ENCODE measurements around the gene CCDC74B.
"Not testable (repeated sequence)": the region's sequence is repeated elsewhere in the genome, so short reads cannot be mapped to it uniquely, and the experiment has no call there.

Gene CCDC74B

GRCh38 chr2:130142396-130143265 lies 2.3 kb downstream of the CCDC74B start:
- not testable (repeated sequence) for H3K36me3 ChIP-seq; H3K27me3 ChIP-seq; DNase-seq; H3K4me3 ChIP-seq (ENCODE audit: low read depth, low read length); H3K9me3 ChIP-seq; H3K4me1 ChIP-seq

GRCh38 chr2:130141645-130142370 lies 3.1 kb downstream of the CCDC74B start:
- H3K36me3 ChIP-seq; H3K9me3 ChIP-seq; H3K4me3 ChIP-seq (ENCODE audit: low read depth, low read length); H3K27me3 ChIP-seq; DNase-seq; H3K4me1 ChIP-seq: not testable (repeated sequence)

GRCh38 chr2:130141002-130141401 lies 3.9 kb downstream of the CCDC74B start:
- H3K36me3 ChIP-seq; DNase-seq; H3K27me3 ChIP-seq; H3K4me3 ChIP-seq (ENCODE audit: low read depth, low read length); H3K4me1 ChIP-seq; H3K9me3 ChIP-seq: not testable (repeated sequence)

- H3K36me3 ChIP-seq; H3K9me3 ChIP-seq; DNase-seq; H3K4me1 ChIP-seq; H3K27me3 ChIP-seq; H3K4me3 ChIP-seq (ENCODE audit: low read depth, low read length): not testable (repeated sequence)
These were observed 4.4 kb downstream of the CCDC74B start for GRCh38 chr2:130140516-130140915.

DNA sequence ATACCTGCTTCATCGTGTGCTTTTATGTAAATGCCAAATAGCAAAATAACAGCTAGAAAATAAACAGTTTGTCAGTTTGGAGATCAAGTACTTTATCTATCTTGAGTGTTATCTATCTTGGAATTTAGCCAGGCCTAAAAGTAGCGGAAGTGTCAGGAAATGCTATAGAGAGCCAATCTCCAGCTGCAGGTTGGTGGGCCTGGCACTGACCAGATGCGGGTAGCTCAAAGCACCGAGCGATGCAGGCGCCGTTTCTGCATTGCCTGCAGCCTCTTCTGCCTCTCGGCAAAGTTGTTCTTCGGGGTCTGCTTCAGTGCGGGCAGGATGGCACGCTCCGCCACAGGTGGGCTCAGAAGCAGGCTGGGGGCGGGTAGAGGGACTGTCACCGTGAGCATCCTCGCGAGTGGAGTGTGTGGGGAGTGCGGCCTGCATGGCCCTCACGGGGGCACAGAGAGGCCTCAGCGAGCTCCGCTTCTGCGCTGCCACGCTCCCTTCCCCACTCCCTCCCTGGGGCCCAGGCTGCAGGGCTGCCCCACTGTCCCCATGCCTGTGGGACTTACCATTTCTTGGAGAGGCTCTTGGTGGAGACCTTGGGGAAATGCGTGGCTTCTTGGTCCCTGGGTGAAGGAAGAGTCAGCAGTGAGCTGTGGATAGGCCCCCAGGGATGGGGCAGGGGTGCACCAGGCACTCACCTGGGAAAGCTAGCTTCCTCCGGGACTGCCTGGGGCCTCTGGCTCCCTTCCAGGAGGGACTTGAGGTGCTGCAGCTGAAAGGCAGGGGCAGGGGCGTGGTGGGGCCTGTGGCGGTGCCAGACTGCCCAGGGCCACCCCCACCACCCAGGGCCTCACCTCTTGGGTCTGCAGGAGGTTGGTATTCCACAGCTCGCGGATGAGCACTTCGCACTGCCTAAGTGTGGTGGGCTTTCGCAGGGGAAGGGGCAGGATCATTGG lies 5.3 kb downstream of the CCDC74B start:
- H3K4me1 ChIP-seq; H3K9me3 ChIP-seq; H3K36me3 ChIP-seq; H3K4me3 ChIP-seq (ENCODE audit: low read depth, low read length); H3K27me3 ChIP-seq: not testable (repeated sequence)
- peak; percentile 55 for DNase-seq

- not testable (repeated sequence) for H3K4me1 ChIP-seq; H3K4me3 ChIP-seq (ENCODE audit: low read depth, low read length); H3K9me3 ChIP-seq; H3K27me3 ChIP-seq; H3K36me3 ChIP-seq
- DNase-seq = peak; percentile 76
These were observed 6.1 kb downstream of the CCDC74B start for GRCh38 chr2:130138841-130139251.

- H3K36me3 ChIP-seq; H3K9me3 ChIP-seq; DNase-seq; H3K4me1 ChIP-seq; H3K4me3 ChIP-seq (ENCODE audit: low read depth, low read length); H3K27me3 ChIP-seq: not testable (repeated sequence)
These were observed 6.6 kb downstream of the CCDC74B start for GRCh38 chr2:130138326-130138725.

DNA sequence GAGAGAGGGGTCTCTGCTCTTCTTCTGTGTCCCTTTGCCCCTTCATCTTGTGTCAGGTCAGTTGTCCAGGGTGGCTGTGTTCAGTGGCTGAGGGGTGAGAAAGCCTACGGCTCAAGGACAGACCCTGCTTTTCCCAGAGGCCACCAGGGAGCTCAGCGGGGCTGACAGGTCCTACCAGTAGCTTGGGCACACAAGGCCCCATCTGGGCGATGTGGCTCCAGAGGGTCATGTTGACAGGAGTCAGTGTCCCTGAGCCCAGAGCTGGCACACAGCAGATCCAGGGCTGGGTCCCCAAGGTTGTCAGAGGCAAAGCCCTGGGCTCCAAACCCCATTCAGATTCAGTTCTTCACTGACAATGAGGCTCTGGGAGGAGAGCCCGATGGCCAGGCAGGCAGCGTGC lies 7.8 kb downstream of the CCDC74B start:
- not testable (repeated sequence) for H3K4me1 ChIP-seq

DNA sequence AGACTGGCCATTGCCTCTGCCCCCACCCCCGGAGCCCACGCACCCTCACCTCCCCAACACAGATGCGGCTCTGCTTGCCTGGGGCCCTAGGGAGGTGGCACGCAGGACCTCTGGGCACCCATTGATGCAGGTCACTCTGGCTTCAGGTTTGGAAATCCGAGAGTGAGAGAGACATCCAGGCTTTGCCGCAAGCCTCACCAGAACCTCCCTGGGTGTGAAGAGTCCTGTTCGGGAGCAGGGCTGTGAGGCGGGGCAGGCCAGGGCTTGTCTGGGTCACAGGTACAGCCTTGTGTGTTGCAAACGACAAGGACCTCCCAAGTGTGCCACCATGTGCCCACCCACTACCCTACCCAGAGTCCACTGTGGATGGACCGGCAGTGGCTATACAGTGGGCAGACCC lies 8.4 kb downstream of the CCDC74B start:
- H3K9me3 ChIP-seq; H3K4me3 ChIP-seq (ENCODE audit: low read depth, low read length); H3K36me3 ChIP-seq; DNase-seq; H3K4me1 ChIP-seq; H3K27me3 ChIP-seq: not testable (repeated sequence)

More for the DNA sequence above, 7.8 kb downstream of the CCDC74B start:
- not testable (repeated sequence) for H3K27me3 ChIP-seq; H3K4me3 ChIP-seq (ENCODE audit: low read depth, low read length); H3K36me3 ChIP-seq; DNase-seq; H3K9me3 ChIP-seq

- DNase-seq = no peak
- Histone ChIP-seq H3K9me3 (no peaks in the 10 kb centered on the region), H3K27me3 (no peaks in the 10 kb centered on the region), H3K4me3 (ENCODE audit: low read depth, low read length) (no peak overlapping the region), H3K36me3 (no peaks in the 10 kb centered on the region), H3K4me1 (no peaks in the 10 kb centered on the region)
- TF ChIP-seq, protein P1, sequence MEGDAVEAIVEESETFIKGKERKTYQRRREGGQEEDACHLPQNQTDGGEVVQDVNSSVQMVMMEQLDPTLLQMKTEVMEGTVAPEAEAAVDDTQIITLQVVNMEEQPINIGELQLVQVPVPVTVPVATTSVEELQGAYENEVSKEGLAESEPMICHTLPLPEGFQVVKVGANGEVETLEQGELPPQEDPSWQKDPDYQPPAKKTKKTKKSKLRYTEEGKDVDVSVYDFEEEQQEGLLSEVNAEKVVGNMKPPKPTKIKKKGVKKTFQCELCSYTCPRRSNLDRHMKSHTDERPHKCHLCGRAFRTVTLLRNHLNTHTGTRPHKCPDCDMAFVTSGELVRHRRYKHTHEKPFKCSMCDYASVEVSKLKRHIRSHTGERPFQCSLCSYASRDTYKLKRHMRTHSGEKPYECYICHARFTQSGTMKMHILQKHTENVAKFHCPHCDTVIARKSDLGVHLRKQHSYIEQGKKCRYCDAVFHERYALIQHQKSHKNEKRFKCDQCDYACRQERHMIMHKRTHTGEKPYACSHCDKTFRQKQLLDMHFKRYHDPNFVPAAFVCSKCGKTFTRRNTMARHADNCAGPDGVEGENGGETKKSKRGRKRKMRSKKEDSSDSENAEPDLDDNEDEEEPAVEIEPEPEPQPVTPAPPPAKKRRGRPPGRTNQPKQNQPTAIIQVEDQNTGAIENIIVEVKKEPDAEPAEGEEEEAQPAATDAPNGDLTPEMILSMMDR (IDR thresholded peaks at IDR 0.05; ENCODE audit: low read depth, low read length) = no peak
These were observed 9.0 kb downstream of the CCDC74B start for GRCh38 chr2:130135692-130136541.

DNA sequence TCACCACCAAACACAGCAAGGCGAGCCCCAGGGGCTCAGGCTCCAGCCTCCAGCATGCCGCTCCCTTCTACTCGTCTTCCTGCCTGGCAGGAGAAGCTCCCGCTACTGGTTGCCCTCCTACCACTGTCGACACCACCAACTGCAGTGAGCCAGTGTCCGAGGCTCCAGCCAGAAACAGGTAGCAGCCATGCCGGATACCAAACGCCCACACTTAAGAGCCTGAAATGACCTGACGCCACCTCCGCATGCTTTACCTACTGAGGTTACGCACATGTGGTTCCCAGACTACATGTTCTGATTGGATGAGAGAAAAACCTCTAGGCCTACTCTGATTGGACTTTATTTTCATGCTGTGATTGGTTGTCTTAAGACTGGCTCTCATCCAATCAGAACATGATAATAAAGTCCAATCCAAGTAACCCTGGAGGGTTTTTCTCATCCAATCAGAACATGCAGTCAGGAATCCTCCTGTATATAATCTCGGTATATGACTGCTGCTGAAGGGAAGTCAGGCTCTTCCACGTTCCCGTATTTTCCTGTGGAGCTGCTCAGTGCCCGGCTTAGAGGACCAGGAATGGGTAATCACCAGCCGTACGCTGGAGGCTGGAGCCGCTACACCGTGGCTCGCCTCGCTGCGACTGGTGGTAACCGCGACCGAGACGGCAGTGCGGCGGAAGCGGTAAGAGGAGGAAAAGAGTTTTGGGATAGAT lies 15.6 kb downstream of the CCDC74B start, which contains the start of gene POTEF:
Gene POTEF (minus strand): TSS at position 103 of the 710 bp plus-strand sequence. CDS start 8,707 bp downstream, outside the sequence.
- H3K4me3 ChIP-seq (ENCODE audit: low read depth, low read length); H3K9me3 ChIP-seq; DNase-seq; H3K4me1 ChIP-seq; H3K36me3 ChIP-seq; H3K27me3 ChIP-seq: not testable (repeated sequence)

- H3K36me3 ChIP-seq; DNase-seq; H3K9me3 ChIP-seq; H3K4me1 ChIP-seq; H3K27me3 ChIP-seq; H3K4me3 ChIP-seq (ENCODE audit: low read depth, low read length): not testable (repeated sequence)
These were observed 16.4 kb downstream of the CCDC74B start for GRCh38 chr2:130128464-130128863.

DNA sequence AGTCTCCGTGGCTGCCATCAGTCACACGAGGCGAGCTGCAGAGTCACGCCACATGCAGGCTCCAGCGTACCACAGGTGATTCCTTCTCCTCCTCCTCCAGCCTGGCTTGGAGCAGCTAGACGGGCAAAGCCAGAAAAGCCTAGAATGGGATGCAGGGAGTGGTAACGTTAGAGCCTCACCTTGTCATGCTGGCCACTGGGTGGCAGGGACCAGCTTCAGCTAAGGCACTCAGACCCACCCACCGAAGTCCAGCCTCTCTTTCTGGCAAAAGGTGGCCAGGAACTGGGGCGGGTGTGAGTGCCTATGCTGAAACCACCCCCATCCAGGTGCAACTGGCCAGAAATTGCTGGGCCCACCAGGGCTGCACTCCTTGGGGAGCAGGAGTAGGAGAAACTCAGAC lies 17.2 kb downstream of the CCDC74B start:
- H3K4me3 ChIP-seq (ENCODE audit: low read depth, low read length); H3K36me3 ChIP-seq; DNase-seq; H3K27me3 ChIP-seq; H3K4me1 ChIP-seq; H3K9me3 ChIP-seq: not testable (repeated sequence)

Measured in BE2C (cell line).